ENCODE data around the gene OTUD6A.

Gene OTUD6A, protein sequence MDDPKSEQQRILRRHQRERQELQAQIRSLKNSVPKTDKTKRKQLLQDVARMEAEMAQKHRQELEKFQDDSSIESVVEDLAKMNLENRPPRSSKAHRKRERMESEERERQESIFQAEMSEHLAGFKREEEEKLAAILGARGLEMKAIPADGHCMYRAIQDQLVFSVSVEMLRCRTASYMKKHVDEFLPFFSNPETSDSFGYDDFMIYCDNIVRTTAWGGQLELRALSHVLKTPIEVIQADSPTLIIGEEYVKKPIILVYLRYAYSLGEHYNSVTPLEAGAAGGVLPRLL

DNA sequence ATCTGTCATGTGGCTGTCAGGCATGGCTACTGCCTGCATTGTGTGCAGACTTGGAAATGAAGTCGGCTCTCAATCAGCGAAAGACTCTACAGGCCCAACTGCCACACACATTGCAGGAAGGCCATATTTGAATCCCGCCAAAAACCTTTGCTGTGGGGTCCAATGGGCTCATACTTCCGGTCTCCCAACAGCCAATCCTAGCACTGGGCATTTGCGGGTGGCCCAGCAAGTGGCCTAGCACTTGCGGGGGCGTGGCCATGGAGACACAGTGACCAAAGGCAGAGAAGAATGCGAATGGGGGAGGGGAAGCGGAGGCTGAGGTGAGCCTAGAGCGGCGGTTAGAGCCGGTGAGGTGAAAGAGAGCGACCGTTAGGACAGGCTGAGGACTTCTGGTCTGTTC is at the start of gene OTUD6A:
OTUD6A (plus strand) TSS at position 382 of the 400 bp plus-strand sequence. CDS start 68 bp downstream, outside the sequence.
- DNase-seq, result no peak

DNA sequence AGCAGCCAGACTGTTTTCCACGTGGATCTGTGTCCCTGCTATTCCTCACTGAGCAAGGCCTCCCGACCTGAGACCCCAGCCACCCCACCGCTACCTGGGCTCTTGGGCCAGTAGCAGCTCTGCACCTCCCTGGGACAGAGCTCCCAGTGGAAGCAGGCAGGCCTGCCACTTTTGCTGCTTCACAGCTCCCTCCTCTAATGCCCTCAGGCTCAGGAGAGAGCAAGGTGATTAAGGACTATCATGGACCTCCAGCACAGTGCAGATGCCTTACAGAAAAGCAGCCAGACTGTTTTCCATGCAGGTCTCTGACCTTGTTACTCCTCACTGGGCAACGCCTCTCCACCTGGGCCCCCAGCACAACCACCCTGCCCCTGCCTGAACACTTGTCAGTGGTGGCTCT is 49.5 kb upstream of the OTUD6A start:
- DNase-seq, result no peak

DNA sequence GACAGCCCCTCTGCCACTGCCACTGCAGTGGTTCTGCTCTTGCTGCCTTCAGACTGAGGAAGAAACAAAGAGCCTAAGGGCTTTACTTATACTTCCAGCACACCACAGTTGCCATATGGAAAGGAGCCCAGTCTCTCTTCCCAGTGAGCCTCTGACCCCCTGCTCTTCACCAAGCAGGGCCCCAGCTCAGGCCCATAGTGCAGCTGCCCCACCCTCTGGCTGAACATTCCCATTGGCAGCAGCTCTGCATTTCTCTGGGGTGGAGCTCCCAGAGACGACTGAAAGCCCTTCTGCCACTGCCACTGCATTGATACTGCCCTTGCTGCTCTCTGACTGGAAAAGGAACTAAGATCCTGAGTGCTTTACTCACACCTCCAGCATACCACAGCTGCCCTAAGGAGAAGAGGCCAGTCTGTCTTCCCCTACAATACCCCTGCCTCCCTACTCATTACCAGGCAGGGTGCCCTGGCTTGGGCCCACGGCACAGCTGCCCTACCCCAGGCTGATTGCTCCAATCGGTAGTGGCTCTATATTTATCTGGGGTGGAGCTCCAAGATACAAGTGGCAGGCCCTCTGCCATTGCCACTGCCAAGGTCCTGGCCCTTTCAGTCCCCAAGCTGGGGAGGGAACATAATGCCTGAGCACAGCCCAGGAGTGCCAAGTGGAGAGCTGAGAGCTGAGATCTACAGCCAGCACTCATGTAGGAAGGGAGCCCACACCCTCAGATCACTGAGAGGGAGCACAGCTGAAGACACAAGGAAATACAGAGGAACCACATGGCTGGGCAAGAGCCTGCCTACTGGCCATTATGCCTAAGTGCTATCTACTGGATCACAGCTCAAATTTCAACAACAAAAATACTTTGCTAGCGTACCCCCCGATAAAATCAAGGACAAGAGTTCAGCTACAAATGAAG is 48.5 kb upstream of the OTUD6A start:
- no peak for DNase-seq

DNA sequence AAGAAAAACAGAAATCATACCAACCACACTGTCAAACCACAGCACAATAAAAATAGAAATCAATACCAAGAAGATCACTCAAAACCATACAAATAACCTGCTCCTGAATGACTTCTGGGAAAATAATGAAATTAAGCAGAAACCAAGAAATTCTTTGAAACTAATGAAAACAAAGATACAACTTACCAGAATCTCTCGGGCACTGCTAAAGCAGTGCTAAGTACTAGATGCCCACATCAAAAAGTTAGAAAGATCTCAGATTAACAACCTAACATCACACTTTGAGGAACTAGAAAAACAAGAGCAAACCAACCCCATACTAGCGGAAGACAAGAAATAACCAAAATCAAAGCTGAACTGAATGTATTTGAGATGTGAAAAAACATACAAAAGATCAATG is 45.7 kb upstream of the OTUD6A start:
- no peak for DNase-seq

DNA sequence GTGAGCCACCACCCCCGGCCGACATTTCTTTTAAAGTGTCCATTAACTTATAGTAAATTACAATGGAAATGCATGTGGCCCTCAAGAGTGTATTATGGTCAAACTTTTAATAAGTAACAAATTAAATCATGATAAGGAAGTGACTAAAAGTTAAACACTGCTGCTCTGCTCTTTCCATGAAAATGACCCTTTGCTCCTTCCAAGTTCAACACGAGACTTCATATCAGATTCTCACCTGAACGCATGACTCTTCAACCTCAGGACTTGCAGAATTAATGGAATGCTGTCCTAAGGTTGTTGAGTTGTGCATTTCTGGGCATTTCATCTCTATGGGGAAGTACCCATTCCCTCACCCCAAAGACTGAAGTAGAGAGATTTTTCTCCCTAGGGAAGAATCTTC is 39.6 kb upstream of the OTUD6A start:
- DNase-seq, result no peak

DNA sequence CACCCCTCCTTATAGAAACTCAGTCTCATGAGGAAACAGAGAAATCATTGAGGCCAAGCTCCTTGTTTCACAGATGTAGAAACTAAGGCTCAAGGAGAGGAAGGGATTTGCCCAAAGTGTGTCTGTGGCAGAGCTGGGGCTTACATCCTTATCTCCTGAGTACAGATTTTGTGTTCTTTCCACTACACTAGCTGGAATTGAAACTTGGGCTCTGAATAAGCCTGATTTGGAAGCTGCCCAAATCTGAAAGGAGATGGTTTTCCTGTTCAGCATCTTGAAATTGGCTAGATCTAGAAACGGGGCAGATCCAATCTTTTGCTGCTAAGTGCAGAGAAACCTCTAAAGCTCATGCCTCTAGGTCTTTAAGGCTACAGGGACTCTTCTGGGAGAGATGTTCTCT is 36.8 kb upstream of the OTUD6A start:
- no peak for DNase-seq

DNA sequence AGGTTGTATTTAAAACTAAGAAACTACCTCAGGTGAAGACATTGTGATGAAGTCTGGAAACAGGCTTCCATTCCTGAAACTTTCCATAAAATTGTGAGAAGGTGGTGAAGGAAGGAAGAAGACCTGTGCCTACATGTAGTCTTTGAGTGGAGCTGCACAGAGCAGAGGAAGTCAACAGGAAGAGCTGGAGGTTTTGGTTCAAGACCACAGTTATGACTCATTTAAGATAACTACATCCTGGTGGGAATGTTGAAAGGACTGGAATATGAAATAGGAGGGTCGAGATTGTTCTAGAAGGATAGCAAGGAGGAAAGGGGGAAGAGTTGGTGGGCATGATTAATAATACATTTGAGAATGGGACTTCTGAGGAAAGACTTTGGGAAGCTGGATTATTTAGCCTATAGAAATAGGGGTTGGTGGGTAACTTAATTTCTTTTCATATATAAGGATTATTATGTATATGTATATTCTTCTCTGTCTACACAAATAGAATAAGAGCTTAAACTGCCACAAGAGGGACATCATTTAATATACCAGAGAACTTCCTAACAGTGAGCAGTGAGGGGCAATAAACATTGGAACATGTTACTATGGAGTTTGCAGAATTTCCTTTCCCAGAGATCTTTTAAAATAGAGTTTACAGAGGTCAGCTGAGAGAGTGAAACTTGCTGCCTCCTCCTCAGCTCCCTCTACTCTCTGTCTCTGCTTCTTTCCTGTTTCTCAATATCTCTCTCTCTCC is 36.0 kb upstream of the OTUD6A start:
- DNase-seq, result no peak

DNA sequence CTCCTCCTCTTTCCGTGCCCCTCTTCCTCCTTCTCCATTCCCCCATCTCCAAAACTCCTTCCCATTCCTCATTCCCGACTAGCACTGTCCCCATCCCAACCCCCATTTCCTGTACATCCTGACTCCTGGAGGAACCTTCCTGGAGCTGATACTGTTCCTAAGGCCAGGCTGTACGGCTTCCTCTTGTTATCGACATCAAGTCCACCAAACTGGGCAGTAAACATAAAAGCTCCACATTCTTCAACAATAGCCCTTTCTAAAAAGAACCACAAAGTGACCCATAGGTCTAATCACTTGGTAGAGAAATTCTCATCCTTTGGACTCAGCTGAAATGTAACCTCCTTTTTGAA is 35.4 kb upstream of the OTUD6A start:
- DNase-seq, result no peak

DNA sequence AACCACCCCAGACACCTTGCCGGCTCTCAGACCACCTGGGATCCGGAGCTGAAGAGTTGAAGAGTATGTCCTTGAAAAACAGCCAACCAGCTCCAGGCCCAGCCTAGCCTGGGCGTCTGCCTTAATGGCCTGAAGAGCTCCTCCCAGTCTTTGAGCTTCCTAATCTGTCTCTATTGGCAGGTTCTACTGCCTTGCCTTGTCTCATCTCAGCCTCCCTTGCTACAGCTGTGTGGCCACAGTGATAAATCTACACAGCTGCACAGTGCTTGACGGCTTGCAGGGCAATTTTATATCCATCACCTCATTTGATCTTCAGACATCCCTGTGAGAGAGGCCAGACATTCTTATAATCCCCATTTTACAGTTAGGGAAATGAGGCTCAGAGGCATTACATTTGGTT is 32.4 kb upstream of the OTUD6A start:
- DNase-seq, result no peak

DNA sequence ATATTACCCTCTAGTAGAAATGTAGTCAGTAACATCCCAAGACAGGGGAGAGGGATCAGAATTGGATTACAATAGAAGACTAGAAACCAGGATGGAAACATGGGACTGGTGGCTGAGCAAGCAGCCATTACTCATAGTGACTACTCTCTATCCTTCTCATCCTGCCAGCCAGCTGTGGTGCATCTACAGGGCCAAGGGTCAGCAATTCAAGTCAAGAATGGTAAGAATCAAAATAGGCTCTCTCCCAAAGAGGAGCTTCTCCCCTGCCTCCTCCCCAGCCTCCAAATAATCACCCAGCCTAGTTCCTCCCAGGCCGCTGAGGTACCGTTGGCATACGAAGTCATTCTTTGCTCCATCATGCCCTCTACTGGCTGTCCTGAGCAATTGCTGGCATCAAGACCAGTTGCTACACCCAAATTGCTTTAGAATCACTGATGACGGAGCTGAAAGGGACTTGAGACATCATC is 31.9 kb upstream of the OTUD6A start:
- DNase-seq, result peak; percentile 44

DNA sequence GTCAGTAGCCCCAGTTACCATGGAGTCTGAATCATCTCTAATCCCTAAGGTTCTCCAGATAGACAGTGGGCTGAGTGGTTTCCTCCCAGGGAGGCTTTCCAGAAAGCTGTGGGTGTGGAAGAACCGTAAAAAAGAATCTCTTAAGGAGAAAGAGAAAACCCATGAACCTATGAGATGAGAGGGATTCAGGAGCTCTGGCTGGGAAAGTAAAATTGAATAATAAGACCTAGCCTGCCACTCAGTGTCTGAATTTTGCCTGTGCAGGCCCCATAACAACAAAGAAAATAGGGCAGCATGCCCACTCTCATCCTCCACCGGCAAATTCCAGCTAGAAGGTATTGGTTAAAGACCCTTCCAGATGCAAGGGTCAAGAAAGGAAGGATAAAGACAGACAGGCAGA is 29.5 kb upstream of the OTUD6A start:
- no peak for DNase-seq

DNA sequence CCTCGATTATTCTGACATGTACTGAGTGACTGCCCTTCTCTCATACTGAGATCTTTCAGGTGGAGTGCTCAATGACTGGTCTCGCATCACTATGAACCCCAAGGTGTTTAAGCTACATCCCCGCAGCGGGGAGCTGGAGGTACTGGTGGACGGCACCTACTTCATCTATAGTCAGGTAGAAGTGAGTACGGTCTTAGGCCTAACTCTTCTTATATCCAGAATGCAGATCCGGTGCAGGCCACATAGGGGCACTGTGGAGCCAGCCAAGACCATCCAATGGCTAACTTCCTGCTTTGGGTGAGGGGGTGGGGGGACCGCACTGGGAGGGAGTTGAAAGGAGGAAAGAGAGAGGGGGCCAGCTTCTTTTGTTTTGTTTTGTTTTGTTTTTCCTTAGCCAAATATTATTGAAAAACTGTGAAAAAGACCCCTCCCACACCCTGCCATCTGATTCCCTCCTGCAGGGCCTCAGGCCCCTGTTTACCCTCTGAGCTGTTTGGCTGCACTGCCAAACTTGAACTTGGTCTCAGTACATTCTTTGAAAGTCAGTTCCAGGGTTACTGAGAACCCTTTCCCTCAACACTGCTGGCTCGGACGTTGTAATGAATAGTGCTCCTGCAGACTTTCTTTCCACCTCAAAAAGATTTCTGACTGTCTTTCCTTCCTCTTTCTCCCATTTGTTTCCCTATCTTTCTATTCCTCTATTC is 28.8 kb upstream of the OTUD6A start:
- DNase-seq, result no peak

DNA sequence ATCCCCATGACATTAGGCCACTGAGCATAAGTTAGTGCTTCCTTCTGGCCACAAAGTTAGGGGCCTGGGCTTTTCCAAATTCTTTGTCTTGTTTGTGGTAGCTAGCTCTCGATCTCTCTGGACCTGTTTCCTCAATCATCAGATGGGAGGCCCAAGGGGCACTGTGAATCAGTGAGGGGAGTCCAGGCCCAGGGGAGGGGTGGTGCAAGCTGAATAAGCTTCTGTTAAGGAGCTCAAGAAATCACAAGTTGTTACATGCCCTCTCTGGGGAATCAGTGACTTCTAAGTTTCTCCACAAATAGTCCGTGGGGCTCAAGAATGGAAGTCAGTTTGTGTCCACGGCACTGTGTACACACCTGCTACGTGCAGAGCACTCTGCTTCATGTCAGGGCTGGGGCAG is 27.6 kb upstream of the OTUD6A start:
- no peak for DNase-seq

DNA sequence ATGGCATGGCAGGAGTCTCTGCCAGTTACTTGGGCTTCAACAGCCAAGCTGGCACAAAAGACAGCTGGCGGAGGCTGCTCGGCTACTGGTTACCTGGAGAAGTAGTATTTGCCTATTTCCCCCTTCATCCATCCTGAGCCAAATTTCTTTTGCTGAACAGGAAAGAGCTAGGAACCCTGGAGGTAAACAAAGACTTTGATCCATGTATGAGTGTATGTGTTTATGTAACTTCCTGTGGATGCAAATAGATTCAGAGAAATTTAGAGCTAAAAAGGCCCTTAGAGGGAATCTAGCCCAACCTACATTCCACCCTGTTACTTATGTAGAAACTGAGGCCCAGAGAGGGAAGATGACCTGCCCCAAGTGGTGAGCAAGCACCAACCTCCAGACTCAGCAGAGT is 23.7 kb upstream of the OTUD6A start:
- no peak for DNase-seq

DNA sequence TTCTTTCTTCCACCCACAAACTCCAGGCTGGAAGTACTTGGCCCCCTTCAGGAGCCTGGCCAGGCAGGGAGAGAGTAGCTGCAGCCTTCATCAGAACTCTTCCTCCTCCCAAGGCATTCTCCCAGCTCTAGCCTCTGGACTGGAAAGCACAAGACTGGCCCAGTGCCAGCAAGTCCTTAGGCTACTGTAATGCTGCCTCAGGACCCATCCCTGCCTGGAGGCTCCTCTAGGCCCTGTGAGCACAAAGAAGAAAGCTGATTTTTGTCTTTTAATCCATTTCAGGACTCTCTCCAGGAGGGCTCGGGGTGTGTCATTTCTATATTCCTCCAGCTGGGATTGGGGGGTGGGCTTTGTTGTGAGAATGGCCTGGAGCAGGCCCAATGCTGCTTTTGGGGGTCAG is 23.3 kb upstream of the OTUD6A start:
- no peak for DNase-seq

DNA sequence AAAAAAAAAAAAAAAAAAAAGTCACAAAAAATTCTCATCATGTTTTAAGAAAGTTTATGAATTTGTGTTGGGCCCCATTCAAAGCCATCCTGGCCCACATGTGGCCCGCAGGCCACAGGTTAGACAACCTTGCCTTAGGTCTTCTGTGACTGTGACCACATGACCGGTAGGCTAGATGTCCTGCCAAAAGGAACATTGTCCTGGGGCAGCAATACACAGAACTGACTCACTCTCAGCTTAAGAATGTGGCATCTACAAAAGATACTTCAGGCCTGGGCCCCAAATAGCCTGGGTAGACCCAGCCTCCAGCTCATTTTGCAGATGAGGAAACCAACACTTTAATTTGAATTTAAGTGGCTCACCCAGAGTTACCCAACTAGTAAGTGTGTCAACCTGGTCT is 22.5 kb upstream of the OTUD6A start:
- no peak for DNase-seq

DNA sequence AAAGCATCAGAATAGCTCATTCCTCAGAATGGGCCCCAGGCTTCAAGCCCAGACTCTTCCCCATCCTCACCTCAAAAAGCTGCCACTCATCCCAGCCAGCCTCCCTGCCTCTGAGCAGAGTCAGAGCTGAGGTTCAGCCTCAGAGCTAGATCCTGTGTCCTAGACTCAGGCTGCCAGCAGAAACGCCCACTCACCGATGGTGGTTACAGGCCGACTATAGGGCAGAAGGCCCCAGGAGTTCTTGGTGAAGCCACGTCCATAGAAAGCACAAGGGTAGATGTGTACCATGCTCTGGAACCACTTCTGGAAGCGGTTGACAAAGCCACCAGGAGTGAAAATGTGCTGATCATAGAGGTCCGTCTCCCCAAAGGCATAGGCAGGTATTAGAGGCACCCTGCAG is 20.3 kb upstream of the OTUD6A start:
- DNase-seq, result no peak

DNA sequence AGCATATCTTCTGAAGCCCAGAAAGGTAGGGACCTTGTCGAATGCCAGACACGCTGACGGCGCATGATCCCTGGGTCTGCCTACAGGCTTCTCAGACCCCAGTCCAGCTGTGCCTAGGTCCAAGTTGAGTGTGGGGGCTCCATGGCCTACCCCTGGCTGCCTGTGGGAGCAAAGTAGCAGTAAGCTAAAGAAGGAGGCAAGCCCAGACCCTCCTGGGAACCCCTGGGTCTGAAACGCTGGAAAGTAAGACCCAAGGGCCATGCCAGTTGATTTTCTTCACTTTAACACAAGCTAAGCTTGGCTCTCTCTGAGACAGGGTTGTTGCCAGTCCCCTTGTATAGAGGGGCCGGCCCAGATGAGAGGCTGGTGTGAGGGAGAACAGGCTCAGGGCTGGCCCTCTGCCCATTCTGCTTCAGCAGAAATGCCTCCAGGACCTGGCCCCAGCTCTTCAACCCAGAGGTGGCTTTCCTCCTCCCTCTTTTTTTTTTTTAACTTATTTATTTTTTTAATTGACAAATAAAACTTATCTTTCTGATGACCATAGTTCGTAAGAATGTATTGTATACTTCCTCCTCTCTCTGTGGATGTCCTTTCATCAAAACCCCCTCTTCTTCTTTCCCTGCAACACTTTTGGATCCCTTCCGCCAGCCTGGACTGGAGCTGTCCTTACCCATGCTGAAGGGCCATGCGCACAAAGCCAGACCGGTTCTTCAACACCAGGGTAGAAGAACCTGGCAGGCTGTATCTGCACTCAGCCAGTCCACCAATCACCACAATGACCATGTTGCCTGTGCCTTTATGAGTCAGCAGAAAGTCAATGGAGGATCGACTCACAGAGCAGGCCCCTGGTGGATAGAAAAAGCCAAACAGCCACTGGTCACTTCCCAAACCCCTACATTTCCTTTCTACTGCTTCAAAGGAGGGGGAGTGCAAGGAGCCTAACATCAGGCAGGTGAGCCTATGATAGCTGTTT is 19.6 kb upstream of the OTUD6A start:
- DNase-seq, result no peak

DNA sequence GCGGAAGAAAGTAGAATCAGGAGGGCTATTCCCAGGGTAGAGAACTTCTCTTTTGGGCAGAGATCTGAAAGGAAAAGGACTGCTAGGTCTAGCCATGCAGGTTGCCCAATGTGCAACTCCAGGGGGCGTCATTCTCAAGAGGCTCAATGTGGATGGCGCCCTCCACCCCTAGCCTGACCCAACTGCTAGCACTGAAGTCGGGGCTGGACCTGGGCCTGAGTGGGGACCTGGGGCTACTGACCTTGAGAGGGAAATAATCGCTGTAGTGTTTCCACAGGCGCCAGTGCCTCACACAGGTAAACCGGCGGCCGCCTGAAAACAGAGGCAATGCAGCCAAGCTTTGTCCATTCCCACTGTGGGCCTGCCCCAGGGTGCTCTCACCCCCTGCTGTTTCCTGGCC is 18.6 kb upstream of the OTUD6A start:
- no peak for DNase-seq

DNA sequence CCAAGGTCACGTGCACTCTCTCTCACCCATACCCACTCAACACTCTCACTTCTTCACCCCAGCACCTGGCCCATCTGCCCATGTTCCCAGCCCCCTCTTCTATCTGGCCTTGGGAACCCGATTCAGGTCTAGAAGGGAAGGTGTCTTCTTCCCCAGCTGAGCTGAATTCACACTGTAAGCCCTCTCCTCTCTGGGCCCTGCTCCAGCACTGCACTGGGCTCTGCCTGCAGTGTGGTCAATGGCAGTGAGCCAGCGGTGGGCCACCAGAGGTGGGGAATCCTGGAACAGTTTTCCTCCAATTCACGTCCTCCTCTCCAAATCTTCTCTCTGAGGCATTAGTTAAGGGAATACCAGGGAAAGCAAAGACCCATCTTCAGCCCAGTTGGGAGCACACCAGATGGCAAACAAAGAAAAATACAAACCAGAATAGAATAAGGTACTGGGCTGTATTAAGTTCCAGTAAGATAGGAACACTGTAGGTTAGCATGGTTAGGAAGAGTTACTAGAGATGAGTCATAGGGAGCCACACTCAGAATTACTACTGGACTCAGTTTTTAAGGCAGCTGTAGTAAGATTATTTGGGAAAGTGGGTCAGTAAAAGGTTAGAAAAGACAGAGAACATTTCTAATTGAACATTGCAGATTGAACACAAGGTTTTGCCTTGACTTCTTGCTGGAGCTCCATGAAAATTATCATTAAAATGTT is 17.6 kb upstream of the OTUD6A start:
- no peak for DNase-seq

DNA sequence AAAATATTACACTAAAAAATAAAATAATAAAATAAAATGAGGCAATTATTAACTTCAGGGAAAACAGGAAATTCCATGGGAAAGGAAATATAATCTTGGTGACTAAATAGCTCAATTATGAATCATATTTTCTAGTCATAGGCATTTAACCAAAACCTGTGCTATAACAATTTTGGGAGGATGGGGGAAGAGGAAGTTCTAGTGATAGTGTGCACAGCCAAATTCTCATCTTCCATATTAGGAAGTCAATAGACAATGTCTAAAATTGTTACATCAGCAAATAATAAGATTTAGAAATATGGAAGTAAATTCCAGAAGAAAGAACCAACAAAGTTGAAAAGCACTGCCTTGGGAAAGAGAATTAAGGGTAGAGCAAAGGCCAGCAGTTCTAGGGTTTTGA is 15.3 kb upstream of the OTUD6A start:
- DNase-seq, result no peak
